HCT116 (cell line): Measurements from ENCODE around the gene TMIGD2. TPM values are rescaled to one million over a fixed set of nuclear protein-coding genes. Genes with fewer than 3 reads are reported as not detected.

Experiments used
- ATAC-seq: fragments of 200-7000 bp; cut with Tn5 transposase; 2 replicates; pipeline ENCODE4 v1.9.1; 2020; ENCODE audit warnings: mild to moderate bottlenecking, moderate library complexity
- BruUV-seq: library from RNA; stranded (reverse); fragments of 400-500 nt; replicated peaks from 2 replicates; lab custom pipeline; 2021; lab: Mats Ljungman, UMichigan
- CTCF ChIA-PET: fragments of 300-600 bp; sonication (Branson Sonifier 250); formaldehyde crosslinking; loops from one replicate; lab custom pipeline; 2021; ENCODE audit warnings: antibody characterized with exemption; lab: Charles Lee
- POLR2A ChIA-PET: fragments of 300-600, 350-600 bp; sonication (Branson Sonifier 250); formaldehyde crosslinking; loops from one replicate; lab custom pipeline; 2021; ENCODE audit warnings: antibody characterized with exemption; lab: Charles Lee
- RAD21 ChIA-PET, 2 experiments: fragments of 300-600 bp; sonication (Branson Sonifier 250); formaldehyde crosslinking; loops; one replicate each; lab custom pipeline; 2023; ENCODE audit warnings: low total read pairs in 2 of 2; ENCODE audit not compliant: uncharacterized antibody in 2 of 2, unreplicated experiment in 2 of 2, low non-redundant PET in 1 of 2; lab: Charles Lee
- DNase-seq: peaks from one replicate; pipeline ENCODE4 v3.0.0-alpha.2; 2010; ENCODE audit warnings: low read depth, low spot score
- H2AFZ ChIP-seq: fragments of 200-600 bp; shearing (Covaris generic), sonication (generic); 2 replicates; pipeline ENCODE4 v1.6.1; 2017; ENCODE audit warnings: low read depth, mixed run types, mixed read lengths, antibody characterized with exemption, low read length; ENCODE audit not compliant: poor library complexity, severe bottlenecking
- H3K27ac ChIP-seq: 2 replicates; pipeline ENCODE4 v1.5.1; 2012; ENCODE audit warnings: low read depth, low read length
- H3K27me3 ChIP-seq: fragments of 200-600 bp; sonication (generic); 2 replicates; pipeline ENCODE4 v1.6.1; 2016; ENCODE audit warnings: mixed run types, low read length, mixed read lengths; ENCODE audit not compliant: insufficient read depth
- H3K36me3 ChIP-seq, 2 experiments: fragments of 200-500 bp in 1 of 2; fragments of 200-600 bp in 1 of 2; sonication (Bioruptor generic) in 1 of 2; sonication (generic) in 1 of 2; 2 replicates each; pipeline versions ENCODE4 v1.5.1 to v1.6.1; 2014 to 2016; ENCODE audit warnings: low read length in 2 of 2, inconsistent platforms in 1 of 2, mixed read lengths in 1 of 2, mixed run types in 1 of 2; ENCODE audit not compliant: insufficient read depth in 2 of 2, control insufficient read depth in 1 of 2
- H3K4me1 ChIP-seq, 2 experiments: fragments of 200-600 bp in 1 of 2; sonication (generic) in 1 of 2; 2 replicates each; pipeline versions ENCODE4 v1.5.1 to v1.6.1; 2012 to 2017; ENCODE audit warnings: low read length in 2 of 2, inconsistent platforms in 1 of 2, mild to moderate bottlenecking in 1 of 2, mixed read lengths in 1 of 2, mixed run types in 1 of 2, moderate library complexity in 1 of 2; ENCODE audit not compliant: insufficient read depth in 2 of 2, control insufficient read depth in 1 of 2
- H3K4me2 ChIP-seq: fragments of 200-600 bp; sonication (generic); 2 replicates; pipeline ENCODE4 v1.6.1; 2017; ENCODE audit warnings: mixed run types, low read length, mixed read lengths
- H3K4me3 ChIP-seq, 2 experiments: fragments of 200-600 bp in 1 of 2; sonication (generic) in 1 of 2; replicated peaks in 1 of 2; 2 replicates each; pipeline ENCODE4 v1.5.1; 2011 to 2016; ENCODE audit warnings: low read length in 2 of 2, control low read depth in 1 of 2, low read depth in 1 of 2, mild to moderate bottlenecking in 1 of 2, mixed read lengths in 1 of 2, mixed run types in 1 of 2
- H3K79me2 ChIP-seq: fragments of 200-600 bp; sonication (generic); 2 replicates; pipeline ENCODE4 v1.6.1; 2017; ENCODE audit warnings: mild to moderate bottlenecking, mixed run types, low read length, moderate library complexity, mixed read lengths; ENCODE audit not compliant: insufficient read depth
- H3K9ac ChIP-seq: fragments of 200-600 bp; sonication (generic); 2 replicates; pipeline ENCODE4 v1.6.1; 2016; ENCODE audit warnings: low read length, mixed read lengths
- H3K9me2 ChIP-seq: fragments of 200-600 bp; sonication (generic), shearing (Covaris generic); 2 replicates; pipeline ENCODE4 v1.6.1; 2017; ENCODE audit warnings: mixed run types, mild to moderate bottlenecking, moderate library complexity; ENCODE audit not compliant: insufficient read depth
- H3K9me3 ChIP-seq, 2 experiments: fragments of 200-500 bp in 1 of 2; fragments of 200-600 bp in 1 of 2; sonication (Bioruptor generic) in 1 of 2; sonication (generic) in 1 of 2; 2 replicates each; pipeline ENCODE4 v1.6.1; 2014 to 2017; ENCODE audit warnings: low read length in 2 of 2, mixed read lengths in 2 of 2, inconsistent platforms in 1 of 2, low read depth in 1 of 2, mild to moderate bottlenecking in 1 of 2, mixed run types in 1 of 2, moderate library complexity in 1 of 2; ENCODE audit not compliant: control insufficient read depth in 1 of 2, insufficient read depth in 1 of 2
- H4K20me1 ChIP-seq: fragments of 200-600 bp; sonication (generic), shearing (Covaris generic); 2 replicates; pipeline ENCODE4 v1.6.1; 2017; ENCODE audit warnings: mixed run types, mild to moderate bottlenecking, moderate library complexity; ENCODE audit not compliant: insufficient read depth
- CBX3 ChIP-seq: IDR thresholded peaks from 2 replicates; pipeline ENCODE4 v1.6.1; 2012; ENCODE audit warnings: low read depth
- CEBPB ChIP-seq: IDR thresholded peaks from 2 replicates; pipeline ENCODE4 v1.6.1; 2012; ENCODE audit warnings: low read depth
- EZH2 ChIP-seq: fragments of 200-600 bp; sonication (generic); IDR thresholded peaks from 2 replicates; pipeline ENCODE4 v1.6.1; 2017; ENCODE audit warnings: antibody characterized with exemption, mixed run types
- JUND ChIP-seq: IDR thresholded peaks from 2 replicates; pipeline ENCODE4 v1.6.1; 2012
- MAX ChIP-seq: IDR thresholded peaks from 2 replicates; pipeline ENCODE4 v1.6.1; 2012
- POLR2AphosphoS5 ChIP-seq: IDR thresholded peaks from 2 replicates; pipeline ENCODE4 v1.6.1; 2011; ENCODE audit warnings: mild to moderate bottlenecking, low read depth, low read length, moderate library complexity
- RAD21 ChIP-seq: IDR thresholded peaks from 2 replicates; pipeline ENCODE4 v1.6.1; 2012; ENCODE audit warnings: low read depth, mild to moderate bottlenecking
- SIN3A ChIP-seq: IDR thresholded peaks from 2 replicates; pipeline ENCODE4 v1.6.1; 2012; ENCODE audit warnings: low read depth
- SP1 ChIP-seq: IDR thresholded peaks from 2 replicates; pipeline ENCODE4 v1.6.1; 2012; ENCODE audit warnings: low read depth
- YY1 ChIP-seq: IDR thresholded peaks from 2 replicates; pipeline ENCODE4 v1.6.1; 2011; ENCODE audit warnings: low read length, low read depth, moderate library complexity, mild to moderate bottlenecking; ENCODE audit not compliant: insufficient replicate concordance; ENCODE audit errors: extremely low read depth
- ZFX ChIP-seq: fragments of 450-650 bp; IDR thresholded peaks from 2 replicates; pipeline ENCODE4 v1.6.1; 2017
- ZNF274 ChIP-seq: fragments of 200-500 bp; sonication (Bioruptor generic); IDR thresholded peaks from 2 replicates; pipeline ENCODE4 v1.6.1; 2014; ENCODE audit warnings: mild to moderate bottlenecking, low read depth, low read length, inconsistent platforms
- intact Hi-C: fragments of 100-400 bp; cut with micrococcal nuclease; formaldehyde crosslinking; loops from 2 replicates; pipeline ENCODE4 v1.10.0; 2022
- total RNA-seq: library from RNA; stranded (reverse); gene quantifications from one replicate; pipeline ENCODE4 v1.2.1, GENCODE V29; 2021; ENCODE audit not compliant: unreplicated experiment
- TF ChIP-seq, protein P1 (sequence below), 3 experiments: fragments of 200-600 bp in 1 of 3; sonication (generic) in 1 of 3; IDR thresholded peaks in 2 of 3; conservative IDR thresholded peaks in 1 of 3; 2 replicates each; pipeline ENCODE4 v1.5.1; 2012 to 2017; ENCODE audit warnings: low read depth in 2 of 3, low read length in 2 of 3, antibody characterized with exemption in 1 of 3, borderline replicate concordance in 1 of 3, control low read depth in 1 of 3, mild to moderate bottlenecking in 1 of 3, mixed read lengths in 1 of 3, mixed run types in 1 of 3, moderate library complexity in 1 of 3; ENCODE audit not compliant: insufficient read depth in 1 of 3
- TF ChIP-seq, protein P2 (sequence below): IDR thresholded peaks from 2 replicates; pipeline ENCODE4 v1.6.1; 2012

TMIGD2 gene
- total RNA-seq, 1 experiment from 2014 or later, result not detected

- no peak overlapping the region for H3K4me3 ChIP-seq
- intact Hi-C loops, result no loop called here
- CTCF ChIA-PET, result interaction anchor here (1.5 kb wide), 1 partner anchor 80 kb away, joined by 4 read pairs; no protein-coding TSS in a partner anchor
These were observed 45.3 kb upstream of the TMIGD2 start for GRCh38 chr19:4347521-4347920.

More at GRCh38 chr19:4347521-4347920, 45.3 kb upstream of the TMIGD2 start:
- H2AFZ ChIP-seq, result no peak overlapping the region
- H3K4me2 ChIP-seq, result no peak overlapping the region
- H3K9me2 ChIP-seq, result no peaks in the 10 kb centered on the region
- DNase-seq, result no peak
- peaks cover 0 to 5% of the 10 kb centered on the region in 2 experiments; a peak in 2 of 4 replicates for H3K36me3 ChIP-seq
- peaks cover 4 to 11% of the 10 kb centered on the region in 2 experiments; a peak in 3 of 4 replicates for H3K4me1 ChIP-seq
- H3K27me3 ChIP-seq, result no peaks in the 10 kb centered on the region
- no peaks in the 10 kb centered on the region for H3K9me3 ChIP-seq
- H3K9ac ChIP-seq, result no peak overlapping the region
- BruUV-seq, result no TSS peak
- POLR2A ChIA-PET, result no interaction called here
- TF ChIP-seq SIN3A (no peak), ZFX (no peak), YY1 (no peak), EZH2 (no peak), CBX3 (no peak), MAX (no peak), POLR2AphosphoS5 (no peak), RAD21 (no peak), SP1 (no peak), CEBPB (no peak), JUND (no peak), ZNF274 (no peak)
- TF ChIP-seq, protein P1, sequence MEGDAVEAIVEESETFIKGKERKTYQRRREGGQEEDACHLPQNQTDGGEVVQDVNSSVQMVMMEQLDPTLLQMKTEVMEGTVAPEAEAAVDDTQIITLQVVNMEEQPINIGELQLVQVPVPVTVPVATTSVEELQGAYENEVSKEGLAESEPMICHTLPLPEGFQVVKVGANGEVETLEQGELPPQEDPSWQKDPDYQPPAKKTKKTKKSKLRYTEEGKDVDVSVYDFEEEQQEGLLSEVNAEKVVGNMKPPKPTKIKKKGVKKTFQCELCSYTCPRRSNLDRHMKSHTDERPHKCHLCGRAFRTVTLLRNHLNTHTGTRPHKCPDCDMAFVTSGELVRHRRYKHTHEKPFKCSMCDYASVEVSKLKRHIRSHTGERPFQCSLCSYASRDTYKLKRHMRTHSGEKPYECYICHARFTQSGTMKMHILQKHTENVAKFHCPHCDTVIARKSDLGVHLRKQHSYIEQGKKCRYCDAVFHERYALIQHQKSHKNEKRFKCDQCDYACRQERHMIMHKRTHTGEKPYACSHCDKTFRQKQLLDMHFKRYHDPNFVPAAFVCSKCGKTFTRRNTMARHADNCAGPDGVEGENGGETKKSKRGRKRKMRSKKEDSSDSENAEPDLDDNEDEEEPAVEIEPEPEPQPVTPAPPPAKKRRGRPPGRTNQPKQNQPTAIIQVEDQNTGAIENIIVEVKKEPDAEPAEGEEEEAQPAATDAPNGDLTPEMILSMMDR (IDR thresholded peaks at IDR 0.05 in 2 of 3, conservative IDR thresholded peaks at IDR 0.05 in 1 of 3; ENCODE audit: borderline replicate concordance in 1 of 3, insufficient read depth in 1 of 3, low read depth in 2 of 3, low read length in 2 of 3), result no peak
- TF ChIP-seq, protein P2, sequence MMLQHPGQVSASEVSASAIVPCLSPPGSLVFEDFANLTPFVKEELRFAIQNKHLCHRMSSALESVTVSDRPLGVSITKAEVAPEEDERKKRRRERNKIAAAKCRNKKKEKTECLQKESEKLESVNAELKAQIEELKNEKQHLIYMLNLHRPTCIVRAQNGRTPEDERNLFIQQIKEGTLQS, result no peak
- TF ChIP-seq, all 23 proteins: peak for 0
- Histone ChIP-seq H3K27ac (no peak overlapping the region), H3K79me2 (no peaks in the 10 kb centered on the region; the same call in 1 of the 2 replicates), H4K20me1 (no peaks in the 10 kb centered on the region)
- no peak for ATAC-seq
- RAD21 ChIA-PET, result interaction anchor here in 1 of 2 experiments (0.7 kb wide), 1 partner anchor 28 kb away, joined by 4 read pairs; no protein-coding TSS in a partner anchor
